Ishikawa (cell line): ENCODE data around the gene BSDC1.

Experiments used
- CEBPB ChIP-seq: IDR thresholded peaks from 2 replicates; pipeline ENCODE4 v1.6.1; 2012
- CREB1 ChIP-seq: IDR thresholded peaks from 2 replicates; pipeline ENCODE4 v1.6.1; 2012; ENCODE audit warnings: low read depth
- EGR1 ChIP-seq: IDR thresholded peaks from 2 replicates; pipeline ENCODE4 v1.6.1; 2012
- EP300 ChIP-seq: IDR thresholded peaks from 2 replicates; pipeline ENCODE4 v1.6.1; 2012; ENCODE audit warnings: borderline replicate concordance
- FOXM1 ChIP-seq: IDR thresholded peaks from 2 replicates; pipeline ENCODE4 v1.6.1; 2012; ENCODE audit warnings: low read depth, borderline replicate concordance
- MAX ChIP-seq: IDR thresholded peaks from 2 replicates; pipeline ENCODE4 v1.6.1; 2012
- NFIC ChIP-seq: IDR thresholded peaks from 2 replicates; pipeline ENCODE4 v1.6.1; 2012
- RAD21 ChIP-seq: IDR thresholded peaks from 2 replicates; pipeline ENCODE4 v1.6.1; 2012; ENCODE audit warnings: low read depth
- REST ChIP-seq: IDR thresholded peaks from 2 replicates; pipeline ENCODE4 v1.6.1; 2012; ENCODE audit warnings: low read depth, mild to moderate bottlenecking
- TAF1 ChIP-seq: IDR thresholded peaks from 2 replicates; pipeline ENCODE4 v1.6.1; 2012; ENCODE audit warnings: low read depth, mild to moderate bottlenecking
- TCF12 ChIP-seq: IDR thresholded peaks from 2 replicates; pipeline ENCODE4 v1.6.1; 2012; ENCODE audit warnings: low read depth
- TEAD4 ChIP-seq: IDR thresholded peaks from 2 replicates; pipeline ENCODE4 v1.6.1; 2012
- USF1 ChIP-seq: IDR thresholded peaks from 2 replicates; pipeline ENCODE4 v1.6.1; 2012
- YY1 ChIP-seq: IDR thresholded peaks from 2 replicates; pipeline ENCODE4 v1.6.1; 2012; ENCODE audit warnings: low read depth
- ZBTB7A ChIP-seq: IDR thresholded peaks from 2 replicates; pipeline ENCODE4 v1.6.1; 2012; ENCODE audit warnings: low read depth

Gene BSDC1

GRCh38 chr1:32394141-32394889, at the start of gene BSDC1:
Gene BSDC1 (minus strand): TSS chr1:32394441. CDS start chr1:32394414, 27 bp downstream.
- TF ChIP-seq TCF12, result no peak; the same call in 1 of the 2 replicates
- peak; percentile 74 for TF ChIP-seq TAF1
- TF ChIP-seq NFIC, result no peak
- peak; percentile 97 for TF ChIP-seq YY1
- no peak for TF ChIP-seq FOXM1
- TF ChIP-seq ZBTB7A, result no peak
- peak; percentile 65; the same call in 1 of the 2 replicates for TF ChIP-seq CREB1
- peak; percentile 23; the same call in 1 of the 2 replicates for TF ChIP-seq CEBPB
- TF ChIP-seq RAD21, result no peak
- TF ChIP-seq USF1, result no peak
- TF ChIP-seq EGR1, result no peak; the same call in 1 of the 2 replicates
- no peak for TF ChIP-seq TEAD4
- 0 out of 2 replicates have a peak, but pooled peaks have one; percentile 15 for TF ChIP-seq REST
- 0 out of 2 replicates have a peak, but pooled peaks have one; percentile 5 for TF ChIP-seq EP300
- TF ChIP-seq MAX, result peak; percentile 40; the same call in 1 of the 2 replicates

GRCh38 chr1:32438136-32438535, 43.9 kb upstream of the BSDC1 start:
- TF ChIP-seq YY1 (no peak), USF1 (no peak), TAF1 (no peak), NFIC (no peak), TCF12 (no peak), FOXM1 (no peak), CREB1 (no peak), RAD21 (no peak), EP300 (no peak), EGR1 (no peak), TEAD4 (no peak), MAX (no peak), ZBTB7A (no peak), CEBPB (no peak)

- no peak for TF ChIP-seq EGR1
- TF ChIP-seq MAX, result no peak
- TF ChIP-seq YY1, result no peak
- TF ChIP-seq RAD21, result no peak
- TF ChIP-seq TAF1, result no peak
- TF ChIP-seq FOXM1, result no peak
- no peak for TF ChIP-seq NFIC
- no peak for TF ChIP-seq REST
- no peak for TF ChIP-seq TEAD4
- no peak for TF ChIP-seq ZBTB7A
- TF ChIP-seq CEBPB, result no peak
- TF ChIP-seq USF1, result no peak
- TF ChIP-seq EP300, result no peak
- TF ChIP-seq TCF12, result no peak
- no peak for TF ChIP-seq CREB1
Observed at GRCh38 chr1:32431736-32432400, 37.6 kb upstream of the BSDC1 start.

GRCh38 chr1:32427264-32427963, 33.2 kb upstream of the BSDC1 start:
- TF ChIP-seq RAD21, result no peak
- TF ChIP-seq TEAD4, result no peak
- no peak for TF ChIP-seq REST
- no peak for TF ChIP-seq MAX
- TF ChIP-seq TAF1, result no peak
- TF ChIP-seq EGR1, result no peak
- TF ChIP-seq TCF12, result no peak
- TF ChIP-seq FOXM1, result no peak
- no peak for TF ChIP-seq CREB1
- no peak for TF ChIP-seq NFIC
- TF ChIP-seq USF1, result no peak
- TF ChIP-seq YY1, result no peak
- TF ChIP-seq CEBPB, result no peak
- no peak for TF ChIP-seq EP300
